HepG2 (cell line): ENCODE measurements around the gene HNF1B. TPM values are rescaled to one million over a fixed set of nuclear protein-coding genes. Genes with fewer than 3 reads are reported as not detected.

Experiments used
- AGO1 ChIP-seq: fragments of 200-400 bp; formaldehyde crosslinking; IDR thresholded peaks from 2 replicates; pipeline ENCODE4 v1.6.1; 2017; ENCODE audit warnings: mild to moderate bottlenecking, low read depth, low read length, moderate library complexity; ENCODE audit not compliant: poor library complexity, severe bottlenecking
- ATF1 ChIP-seq: IDR thresholded peaks from 2 replicates; pipeline ENCODE4 v1.6.1; 2016; ENCODE audit warnings: mild to moderate bottlenecking, control low read depth
- ATM ChIP-seq: fragments of 450-650 bp; IDR thresholded peaks from 2 replicates; pipeline ENCODE4 v1.7.1; 2017; ENCODE audit warnings: mild to moderate bottlenecking, borderline replicate concordance
- FLYWCH1 ChIP-seq: sonication (generic); formaldehyde crosslinking; IDR thresholded peaks from 2 replicates; pipeline ENCODE4 v1.8.1; 2023; ENCODE audit warnings: mild to moderate bottlenecking, missing genetic modification reagents
- HHEX ChIP-seq: IDR thresholded peaks from 2 replicates; pipeline ENCODE4 v1.6.1; 2016; ENCODE audit warnings: control low read depth
- KDM3A ChIP-seq: IDR thresholded peaks from 2 replicates; pipeline ENCODE4 v1.6.1; 2018; ENCODE audit warnings: low read depth, missing compliant biosample characterization
- KLF9 ChIP-seq: IDR thresholded peaks from 2 replicates; pipeline ENCODE4 v1.6.1; 2016; ENCODE audit warnings: low read depth
- POLR2G ChIP-seq: fragments of 200-400 bp; formaldehyde crosslinking; IDR thresholded peaks from 2 replicates; pipeline ENCODE4 v1.6.1; 2018; ENCODE audit warnings: mild to moderate bottlenecking, low read depth, low read length, moderate library complexity
- PPARG ChIP-seq: conservative IDR thresholded peaks from 2 replicates; pipeline ENCODE4 v1.6.1; 2016; ENCODE audit warnings: missing biosample characterization, missing genetic modification reagents
- PRDM15 ChIP-seq: sonication (generic); formaldehyde crosslinking; IDR thresholded peaks from 2 replicates; pipeline ENCODE4 v1.4.0; 2020; ENCODE audit warnings: missing genetic modification reagents
- REPIN1 ChIP-seq: sonication (generic); formaldehyde crosslinking; IDR thresholded peaks from 2 replicates; pipeline ENCODE4 v1.8.0; 2022; ENCODE audit warnings: missing genetic modification reagents, low read depth, mild to moderate bottlenecking, borderline replicate concordance
- STAT6 ChIP-seq: sonication (generic); formaldehyde crosslinking; IDR thresholded peaks from 2 replicates; pipeline ENCODE4 v1.4.0; 2020; ENCODE audit warnings: missing genetic modification reagents, mild to moderate bottlenecking, borderline replicate concordance
- TAF1 ChIP-seq: sonication (generic); formaldehyde crosslinking; IDR thresholded peaks from 2 replicates; pipeline ENCODE4 v1.4.0; 2020; ENCODE audit warnings: missing genetic modification reagents
- U2AF2 ChIP-seq: fragments of 200-400 bp; formaldehyde crosslinking; IDR thresholded peaks from 2 replicates; pipeline ENCODE4 v1.6.1; 2017; ENCODE audit warnings: low read depth, mild to moderate bottlenecking, low read length
- ZBTB20 ChIP-seq: sonication (generic); formaldehyde crosslinking; IDR thresholded peaks from 2 replicates; pipeline ENCODE4 v1.8.1; 2023; ENCODE audit warnings: missing genetic modification reagents, low read depth, mild to moderate bottlenecking, borderline replicate concordance
- ZBTB33 ChIP-seq: sonication (generic); formaldehyde crosslinking; IDR thresholded peaks from 2 replicates; pipeline ENCODE4 v1.4.0; 2020; ENCODE audit warnings: missing genetic modification reagents
- ZNF17 ChIP-seq: sonication (generic); formaldehyde crosslinking; IDR thresholded peaks from 2 replicates; pipeline ENCODE4 v1.5.0; 2020; ENCODE audit warnings: mild to moderate bottlenecking, missing genetic modification reagents
- ZNF335 ChIP-seq: sonication (generic); formaldehyde crosslinking; IDR thresholded peaks from 2 replicates; pipeline ENCODE4 v1.4.0; 2020; ENCODE audit warnings: missing genetic modification reagents
- ZNF446 ChIP-seq: sonication (generic); formaldehyde crosslinking; IDR thresholded peaks from 2 replicates; pipeline ENCODE4 v1.5.0; 2020; ENCODE audit warnings: mild to moderate bottlenecking, missing genetic modification reagents
- ZNF530 ChIP-seq: sonication (generic); formaldehyde crosslinking; IDR thresholded peaks from 2 replicates; pipeline ENCODE4 v1.5.0; 2020; ENCODE audit warnings: low read depth, mild to moderate bottlenecking, missing genetic modification reagents
- ZNF607 ChIP-seq: sonication (generic); formaldehyde crosslinking; IDR thresholded peaks from 2 replicates; pipeline ENCODE4 v1.5.1; 2020; ENCODE audit warnings: missing genetic modification reagents, mild to moderate bottlenecking, borderline replicate concordance
- ZNF7 ChIP-seq: IDR thresholded peaks from 2 replicates; pipeline ENCODE4 v1.6.1; 2016; ENCODE audit warnings: missing biosample characterization, missing genetic modification reagents
- ZNF768 ChIP-seq: sonication (generic); formaldehyde crosslinking; IDR thresholded peaks from 2 replicates; pipeline ENCODE4 v1.4.0; 2020; ENCODE audit warnings: missing genetic modification reagents
- ZNF782 ChIP-seq: sonication (generic); formaldehyde crosslinking; IDR thresholded peaks from 2 replicates; pipeline ENCODE4 v1.4.0; 2020; ENCODE audit warnings: missing genetic modification reagents, mild to moderate bottlenecking, borderline replicate concordance
- ZSCAN20 ChIP-seq: sonication (generic); formaldehyde crosslinking; IDR thresholded peaks from 2 replicates; pipeline ENCODE4 v1.4.0; 2020; ENCODE audit warnings: missing genetic modification reagents, mild to moderate bottlenecking, borderline replicate concordance
- polyA plus RNA-seq, 8 experiments: library from polyadenylated mRNA; depleted of rRNA in 3 of 8; stranded (reverse) in 7 of 8; unstranded in 1 of 8; fragments of >200 nt; fragmentation: Illumina TruSeq in 4 of 8; extraction: Trizol in 4 of 8; gene quantifications; 2 replicates each; pipeline versions ENCODE4 v1.2.1 to v1.2.3, GENCODE V29; 2011 to 2016; ENCODE audit warnings: low read depth in 4 of 8, missing spikeins in 1 of 8, mixed read lengths in 1 of 8; ENCODE audit not compliant: insufficient read depth in 1 of 8
- total RNA-seq, 5 experiments: library from RNA; depleted of rRNA; stranded (reverse); fragments of >200 nt; fragmentation: Illumina TruSeq; extraction: Trizol; gene quantifications; 2 replicates each; pipeline ENCODE4 v1.2.3, GENCODE V29; 2016; ENCODE audit warnings: low read depth in 1 of 5

HNF1B gene
- total and polyA plus RNA-seq, 2 of the 13 experiments (the other 11 are each of a cell fraction or from before 2014, with no cell fraction given): 1.9 to 5.3 TPM

- no peak for TF ChIP-seq ZBTB20 (CRISPR knock-in tag)
- TF ChIP-seq ZNF446 (CRISPR knock-in tag): no peak
- no peak for TF ChIP-seq STAT6 (CRISPR knock-in tag)
- no peak for TF ChIP-seq POLR2G
- no peak for TF ChIP-seq ZNF530 (CRISPR knock-in tag)
- no peak for TF ChIP-seq ZNF335 (CRISPR knock-in tag)
- no peak for TF ChIP-seq ZNF17 (CRISPR knock-in tag)
- TF ChIP-seq AGO1: no peak
- TF ChIP-seq ZSCAN20: no peak
- TF ChIP-seq KLF9 (CRISPR knock-in tag): no peak
- no peak for TF ChIP-seq FLYWCH1 (CRISPR knock-in tag)
- TF ChIP-seq ATM: no peak
- TF ChIP-seq ZNF607: no peak
- TF ChIP-seq PRDM15 (CRISPR knock-in tag): no peak
- TF ChIP-seq REPIN1: no peak
- no peak for TF ChIP-seq ZNF768 (CRISPR knock-in tag)
- 0 out of 2 replicates have a peak, but pooled peaks have one; percentile 19 for TF ChIP-seq HHEX
- TF ChIP-seq PPARG (CRISPR knock-in tag): peak; percentile 60; the same call in 1 of the 2 replicates
- TF ChIP-seq ATF1: no peak; the same call in 1 of the 2 replicates
- no peak for TF ChIP-seq ZNF7 (CRISPR knock-in tag)
- no peak for TF ChIP-seq KDM3A
- TF ChIP-seq TAF1: no peak
- TF ChIP-seq U2AF2: no peak
- peak; percentile 33; the same call in 1 of the 2 replicates for TF ChIP-seq ZBTB33
- no peak for TF ChIP-seq ZNF782 (CRISPR knock-in tag)
Measured at GRCh38 chr17:37710344-37710886, 34.4 kb downstream of the HNF1B start (continued).
